Measurements from ENCODE around the gene DMPK.

- TF ChIP-seq SP1 (CRISPR knock-in tag; IDR thresholded peaks at IDR 0.05) (peak; percentile 85), JUND (IDR thresholded peaks at IDR 0.05; ENCODE audit: borderline replicate concordance, low read depth, low read length) (no peak), JUND (tag; IDR thresholded peaks at IDR 0.05; ENCODE audit: borderline replicate concordance, low read depth, low read length) (no peak), FOXA1 (IDR thresholded peaks at IDR 0.05; ENCODE audit: borderline replicate concordance) (no peak), NR2C2 (CRISPR knock-in tag; IDR thresholded peaks at IDR 0.05) (no peak), NR2C2 (tag; IDR thresholded peaks at IDR 0.05) (peak; percentile 82)
Observed at GRCh38 chr19:45792470-45793177, 10.3 kb upstream of the DMPK start, which contains the start of gene DMWD.

Measured in K562 (cell line).